Activated T-cell treated with anti-CD3 and anti-CD28 coated beads, Interleukin-2, amount 50 U/mL, for 72 hours (primary cell): ENCODE results near the gene VWA3B. TPM values are rescaled to one million over a fixed set of nuclear protein-coding genes. Genes with fewer than 3 reads are reported as not detected.
"Not testable (repeated sequence)": the region's sequence is repeated elsewhere in the genome, so short reads cannot be mapped to it uniquely, and the experiment has no call there.

Experiments
- ATAC-seq, 2 donors: fragments of 150-1000 bp; cut with Tn5 transposase; replicated peaks in 1 of 2; 2 replicates each; pipeline ENCODE4 v1.10.0; 2021; ENCODE audit warnings: moderate library complexity in 2 of 2, mild to moderate bottlenecking in 1 of 2
- DNase-seq, 2 donors: peaks; one replicate each; pipeline ENCODE4 v3.0.0; 2021 to 2022; ENCODE audit warnings: mixed read lengths in 1 of 2
- H3K27ac Mint-ChIP-seq: one replicate; pipeline ENCODE4 v1.8.0; 2022; ENCODE audit warnings: mild to moderate bottlenecking, moderate library complexity, mixed read lengths
- H3K27me3 Mint-ChIP-seq: one replicate; pipeline ENCODE4 v1.8.0; 2022; ENCODE audit warnings: low read depth, mixed read lengths
- H3K36me3 Mint-ChIP-seq, 2 donors: one replicate each; pipeline ENCODE4 v1.8.0; 2022; ENCODE audit warnings: mixed read lengths in 2 of 2, mild to moderate bottlenecking in 1 of 2; ENCODE audit not compliant: insufficient read depth in 2 of 2
- H3K4me1 Mint-ChIP-seq: one replicate; pipeline ENCODE4 v1.8.0; 2022; ENCODE audit warnings: low read depth, mixed read lengths
- H3K4me3 Mint-ChIP-seq, 2 donors: one replicate each; pipeline ENCODE4 v1.8.0; 2022; ENCODE audit warnings: mild to moderate bottlenecking in 2 of 2, mixed read lengths in 2 of 2, moderate library complexity in 2 of 2
- H3K9me3 Mint-ChIP-seq, 2 donors: one replicate each; pipeline ENCODE4 v1.8.0; 2022; ENCODE audit warnings: mixed read lengths in 2 of 2
- total RNA-seq, 2 donors: library from RNA; stranded (reverse); gene quantifications; one replicate each; pipeline ENCODE4 v1.2.3, GENCODE V29; 2022

VWA3B gene
- total RNA-seq, 2 donors from 2014 or later = 0.19 to 0.21 TPM

GRCh38 chr2:98254504-98255059 is 167.6 kb downstream of the VWA3B start:
- no peak overlapping the region for H3K4me3 Mint-ChIP-seq
- H3K9me3 Mint-ChIP-seq = peaks cover 0 to under 1% of the 10 kb centered on the region in 2 donors
- H3K27ac Mint-ChIP-seq = no peak overlapping the region
- H3K27me3 Mint-ChIP-seq = peaks cover 27% of the 10 kb centered on the region
- ATAC-seq = no peak
- no peaks in the 10 kb centered on the region for H3K4me1 Mint-ChIP-seq
- H3K36me3 Mint-ChIP-seq = no peaks in the 10 kb centered on the region
- DNase-seq = no peak

GRCh38 chr2:98258906-98259305 is 171.9 kb downstream of the VWA3B start:
- ATAC-seq (no peak), DNase-seq (no peak)
- Mint-ChIP-seq H3K36me3 (peaks cover 6 to 10% of the 10 kb centered on the region in 2 donors), H3K27me3 (peaks cover 46% of the 10 kb centered on the region), H3K4me3 (no peak overlapping the region), H3K9me3 (peaks cover 11 to 15% of the 10 kb centered on the region in 2 donors), H3K27ac (no peak overlapping the region), H3K4me1 (no peaks in the 10 kb centered on the region)

- H3K27me3 Mint-ChIP-seq = peaks cover 29% of the 10 kb centered on the region
- peaks cover 11 to 25% of the 10 kb centered on the region in 2 donors for H3K36me3 Mint-ChIP-seq
- H3K27ac Mint-ChIP-seq = no peak overlapping the region
- H3K9me3 Mint-ChIP-seq = peaks cover 19 to 23% of the 10 kb centered on the region in 2 donors
- H3K4me3 Mint-ChIP-seq = no peak overlapping the region
- ATAC-seq (no peak), DNase-seq (no peak)
- H3K4me1 Mint-ChIP-seq = no peaks in the 10 kb centered on the region
Measured at GRCh38 chr2:98263362-98263761, 176.4 kb downstream of the VWA3B start.

- Mint-ChIP-seq H3K9me3 (peaks cover 12 to 13% of the 10 kb centered on the region in 2 donors), H3K36me3 (peaks cover 8 to 25% of the 10 kb centered on the region in 2 donors), H3K27me3 (peaks cover 18% of the 10 kb centered on the region)
- not testable (repeated sequence) for H3K27ac Mint-ChIP-seq, H3K4me3 Mint-ChIP-seq, ATAC-seq, DNase-seq, H3K4me1 Mint-ChIP-seq
Measured at GRCh38 chr2:98268225-98268624, 181.3 kb downstream of the VWA3B start.

GRCh38 chr2:98269274-98269673 is 182.3 kb downstream of the VWA3B start:
- peak; percentile 5 to 35 for DNase-seq
- Mint-ChIP-seq H3K36me3 (peaks cover 3 to 15% of the 10 kb centered on the region in 2 donors), H3K9me3 (peaks cover 5 to 7% of the 10 kb centered on the region in 2 donors), H3K4me3 (no peak overlapping the region), H3K27me3 (peaks cover 18% of the 10 kb centered on the region), H3K27ac (no peak overlapping the region), H3K4me1 (no peaks in the 10 kb centered on the region)
- peak; percentile 48 to 55 for ATAC-seq

- no peak for ATAC-seq
- H3K27me3 Mint-ChIP-seq = peaks cover 18% of the 10 kb centered on the region
- H3K9me3 Mint-ChIP-seq = peaks cover 0 to 4% of the 10 kb centered on the region in 2 donors
- DNase-seq = no peak
- no peaks in the 10 kb centered on the region for H3K4me1 Mint-ChIP-seq
- peaks cover 2 to 12% of the 10 kb centered on the region in 2 donors for H3K36me3 Mint-ChIP-seq
- no peak overlapping the region for H3K4me3 Mint-ChIP-seq
- H3K27ac Mint-ChIP-seq = no peak overlapping the region
Measured at GRCh38 chr2:98269830-98270229, 182.9 kb downstream of the VWA3B start.

GRCh38 chr2:98277162-98277859 is 190.3 kb downstream of the VWA3B start:
- Mint-ChIP-seq H3K36me3 (no peaks in the 10 kb centered on the region), H3K9me3 (no peaks in the 10 kb centered on the region), H3K4me1 (no peaks in the 10 kb centered on the region), H3K27ac (no peak overlapping the region), H3K4me3 (no peak overlapping the region), H3K27me3 (peaks cover 42% of the 10 kb centered on the region)
- ATAC-seq (no peak), DNase-seq (no peak)

- DNase-seq (no peak), ATAC-seq (no peak)
- H3K4me3 Mint-ChIP-seq = no peak overlapping the region
- no peaks in the 10 kb centered on the region for H3K4me1 Mint-ChIP-seq
- no peaks in the 10 kb centered on the region for H3K9me3 Mint-ChIP-seq
- H3K27me3 Mint-ChIP-seq = peaks cover 42% of the 10 kb centered on the region
- no peak overlapping the region for H3K27ac Mint-ChIP-seq
- no peaks in the 10 kb centered on the region for H3K36me3 Mint-ChIP-seq
Measured at GRCh38 chr2:98278074-98278473, 191.1 kb downstream of the VWA3B start.

GRCh38 chr2:98280376-98281102 is 193.6 kb downstream of the VWA3B start:
- H3K4me1 Mint-ChIP-seq = no peaks in the 10 kb centered on the region
- H3K4me3 Mint-ChIP-seq = no peak overlapping the region

GRCh38 chr2:98281607-98282006 is 194.6 kb downstream of the VWA3B start:
- Mint-ChIP-seq H3K4me1 (no peaks in the 10 kb centered on the region), H3K27me3 (peaks cover 40% of the 10 kb centered on the region), H3K4me3 (no peak overlapping the region), H3K36me3 (no peaks in the 10 kb centered on the region), H3K27ac (no peak overlapping the region), H3K9me3 (peaks cover 0 to 2% of the 10 kb centered on the region in 2 donors)
- DNase-seq (no peak), ATAC-seq (no peak)

More at GRCh38 chr2:98280376-98281102, 193.6 kb downstream of the VWA3B start:
- no peak overlapping the region for H3K27ac Mint-ChIP-seq
- ATAC-seq (no peak), DNase-seq (no peak)
- H3K9me3 Mint-ChIP-seq = no peaks in the 10 kb centered on the region
- H3K27me3 Mint-ChIP-seq = peaks cover 39% of the 10 kb centered on the region
- H3K36me3 Mint-ChIP-seq = no peaks in the 10 kb centered on the region

GRCh38 chr2:98282109-98282508 is 195.1 kb downstream of the VWA3B start:
- Mint-ChIP-seq H3K27me3 (peaks cover 44% of the 10 kb centered on the region), H3K36me3 (no peaks in the 10 kb centered on the region), H3K4me1 (no peaks in the 10 kb centered on the region), H3K4me3 (no peak overlapping the region), H3K9me3 (peaks cover 0 to 3% of the 10 kb centered on the region in 2 donors), H3K27ac (no peak overlapping the region)
- ATAC-seq (no peak), DNase-seq (no peak)

GRCh38 chr2:98293030-98293429 is 206.1 kb downstream of the VWA3B start:
- peaks cover 2 to 17% of the 10 kb centered on the region in 2 donors for H3K9me3 Mint-ChIP-seq
- H3K27ac Mint-ChIP-seq = no peak overlapping the region
- H3K27me3 Mint-ChIP-seq = peaks cover 24% of the 10 kb centered on the region
- DNase-seq = no peak
- peaks cover 5 to 14% of the 10 kb centered on the region in 2 donors for H3K36me3 Mint-ChIP-seq
- H3K4me3 Mint-ChIP-seq = no peak overlapping the region
- ATAC-seq = no peak
- H3K4me1 Mint-ChIP-seq = no peaks in the 10 kb centered on the region
